HEK293T (cell line): ENCODE measurements around the gene WDR5B.
"Not testable (repeated sequence)": the region's sequence is repeated elsewhere in the genome, so short reads cannot be mapped to it uniquely, and the experiment has no call there.

Experiments used
- CTCF ChIA-PET: fragments of 350-600 bp; formaldehyde crosslinking; extraction: SDS; loops from one replicate; lab custom pipeline; 2021; ENCODE audit warnings: antibody characterized with exemption, inconsistent platforms; lab: Yijun Ruan, JAX
- POLR2A ChIA-PET: fragments of 350-600 bp; formaldehyde crosslinking; extraction: SDS; loops from one replicate; lab custom pipeline; 2020; ENCODE audit warnings: antibody characterized with exemption, inconsistent platforms; lab: Yijun Ruan, JAX
- DNase-seq: peaks from one replicate; pipeline ENCODE4 v3.0.0; 2012; ENCODE audit warnings: mixed read lengths; ENCODE audit errors: extremely low spot score
- ARNT ChIP-seq: fragments of 450-650 bp; IDR thresholded peaks from 2 replicates; pipeline ENCODE4 v1.6.1; 2017; ENCODE audit warnings: mild to moderate bottlenecking
- BHLHE40 ChIP-seq: fragments of 450-650 bp; IDR thresholded peaks from 2 replicates; pipeline ENCODE4 v1.6.1; 2016; ENCODE audit warnings: mild to moderate bottlenecking, moderate library complexity, borderline replicate concordance
- CTBP1 ChIP-seq: fragments of 450-650 bp; IDR thresholded peaks from 2 replicates; pipeline ENCODE4 v1.6.1; 2016; ENCODE audit warnings: borderline replicate concordance
- ELF4 ChIP-seq: fragments of 450-650 bp; IDR thresholded peaks from 2 replicates; pipeline ENCODE4 v1.6.1; 2017; ENCODE audit warnings: antibody characterized with exemption
- FOXA1 ChIP-seq: fragments of 450-650 bp; IDR thresholded peaks from 2 replicates; pipeline ENCODE4 v1.6.1; 2016; ENCODE audit warnings: mild to moderate bottlenecking
- FOXK2 ChIP-seq: fragments of 450-650 bp; IDR thresholded peaks from 2 replicates; pipeline ENCODE4 v1.6.1; 2016; ENCODE audit warnings: mild to moderate bottlenecking
- FOXM1 ChIP-seq: fragments of 450-650 bp; IDR thresholded peaks from 2 replicates; pipeline ENCODE4 v1.6.1; 2017; ENCODE audit warnings: mild to moderate bottlenecking, borderline replicate concordance
- HDGF ChIP-seq: fragments of 450-650 bp; IDR thresholded peaks from 2 replicates; pipeline ENCODE4 v1.6.1; 2017; ENCODE audit warnings: antibody characterized with exemption, borderline replicate concordance
- L3MBTL2 ChIP-seq: fragments of 450-650 bp; conservative IDR thresholded peaks from 2 replicates; pipeline ENCODE4 v1.6.1; 2016; ENCODE audit warnings: mild to moderate bottlenecking
- LEF1 ChIP-seq: fragments of 450-650 bp; IDR thresholded peaks from 2 replicates; pipeline ENCODE4 v1.6.1; 2017; ENCODE audit warnings: mild to moderate bottlenecking, borderline replicate concordance
- NFRKB ChIP-seq: fragments of 450-650 bp; IDR thresholded peaks from 2 replicates; pipeline ENCODE4 v1.6.1; 2016; ENCODE audit warnings: mild to moderate bottlenecking, moderate library complexity
- SP1 ChIP-seq: fragments of 450-650 bp; IDR thresholded peaks from 2 replicates; pipeline ENCODE4 v1.6.1; 2017
- SUZ12 ChIP-seq: fragments of 450-650 bp; IDR thresholded peaks from 2 replicates; pipeline ENCODE4 v1.6.1; 2016; ENCODE audit warnings: mild to moderate bottlenecking
- TARDBP ChIP-seq: fragments of 450-650 bp; IDR thresholded peaks from 2 replicates; pipeline ENCODE4 v1.6.1; 2016
- ZNF384 ChIP-seq: fragments of 450-650 bp; IDR thresholded peaks from 2 replicates; pipeline ENCODE4 v1.6.1; 2016
- TF ChIP-seq, protein P1 (sequence below): fragments of 450-650 bp; IDR thresholded peaks from 2 replicates; pipeline ENCODE4 v1.6.1; 2016

Gene WDR5B

DNA sequence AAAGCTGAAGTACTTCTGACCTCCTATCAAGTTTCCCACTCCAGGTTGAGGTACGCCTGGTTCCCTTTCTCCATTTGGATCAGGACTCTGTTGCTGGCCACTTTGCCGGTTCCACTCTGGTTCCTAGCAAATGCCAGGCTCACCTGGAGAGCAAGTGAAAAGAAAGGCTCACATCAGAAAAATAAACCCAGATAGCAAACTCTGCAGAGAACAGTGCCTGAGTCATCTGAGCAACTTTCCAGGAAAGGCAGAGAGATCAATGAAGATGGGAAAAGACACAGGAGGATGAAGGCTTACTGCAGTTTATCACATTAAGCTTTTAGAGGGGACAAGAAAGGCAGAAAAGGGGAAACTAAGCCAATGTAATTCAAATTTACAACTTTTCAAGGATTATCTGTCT is 41.8 kb upstream of the WDR5B start:
- ChIA-PET CTCF (interaction anchor here (1.2 kb wide), 1 partner anchor 41 kb away, joined by 3 read pairs; no protein-coding TSS in a partner anchor), POLR2A (no interaction called here)

DNA sequence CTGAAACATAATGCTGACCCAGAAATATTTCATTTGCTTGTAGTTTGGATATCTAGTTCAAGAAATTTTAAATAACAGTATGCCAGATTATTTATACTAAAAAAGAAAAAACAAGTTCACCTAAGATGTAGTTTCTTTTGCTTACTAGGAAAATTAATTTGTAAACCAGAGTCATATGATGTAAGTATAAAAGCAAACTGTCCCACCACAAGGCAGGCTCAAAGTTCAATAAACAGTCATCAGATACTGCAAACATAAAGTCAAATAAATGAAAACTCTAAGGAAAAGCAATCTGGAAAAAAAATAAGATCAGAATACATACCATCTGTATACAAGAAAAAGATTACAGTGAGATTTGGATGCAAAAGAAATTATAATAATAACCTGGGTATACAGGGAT is 40.2 kb upstream of the WDR5B start:
- POLR2A ChIA-PET, result no interaction called here
- CTCF ChIA-PET, result no interaction called here

More for the DNA sequence above, 41.8 kb upstream of the WDR5B start:
- TF ChIP-seq ELF4 (no peak), FOXA1 (no peak)
- no peak for DNase-seq

DNA sequence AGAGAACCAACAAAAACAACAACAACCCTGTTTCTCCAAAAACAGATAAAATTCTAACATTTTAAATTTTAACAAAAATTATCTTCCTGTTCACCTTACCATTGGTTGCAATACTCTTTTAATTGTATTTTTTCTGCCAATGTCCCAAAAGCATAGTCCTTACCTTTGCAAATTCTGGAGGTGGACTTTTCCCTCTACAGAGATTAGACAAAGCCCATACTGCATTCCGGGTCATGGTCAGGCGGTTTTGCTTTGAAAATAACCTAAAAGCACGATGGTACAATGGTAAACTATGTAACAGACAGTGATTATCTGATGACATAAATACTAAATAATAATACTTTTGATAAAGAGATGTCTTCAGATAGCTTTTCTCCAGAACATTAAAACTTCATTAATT is 35.5 kb upstream of the WDR5B start:
- ChIA-PET POLR2A (no interaction called here), CTCF (no interaction called here)
- no peak for DNase-seq
- TF ChIP-seq SUZ12 (no peak), ARNT (no peak), ZNF384 (no peak), FOXM1 (no peak), LEF1 (no peak)

More for the DNA sequence above, 40.2 kb upstream of the WDR5B start:
- DNase-seq, result no peak
- TF ChIP-seq ZNF384 (no peak), ARNT (no peak), ELF4 (no peak)

DNA sequence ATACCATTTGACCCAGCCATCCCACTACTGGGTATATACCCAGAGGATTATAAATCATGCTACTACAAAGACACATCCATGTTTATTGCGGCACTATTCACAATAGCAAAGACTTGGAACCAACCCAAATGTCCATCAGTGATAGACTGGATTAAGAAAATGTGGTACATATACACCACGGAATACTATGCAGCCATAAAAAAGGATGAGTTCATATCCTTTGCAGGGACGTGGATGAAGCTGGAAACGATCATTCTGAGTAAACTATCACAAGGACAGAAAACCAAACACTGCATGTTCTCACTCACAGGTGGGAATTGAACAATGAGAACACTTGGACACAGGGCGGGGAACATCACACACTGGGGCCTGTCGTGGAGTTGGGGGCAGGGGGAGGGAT is 32.4 kb upstream of the WDR5B start:
- DNase-seq, CTCF ChIA-PET, POLR2A ChIA-PET: not testable (repeated sequence)

DNA sequence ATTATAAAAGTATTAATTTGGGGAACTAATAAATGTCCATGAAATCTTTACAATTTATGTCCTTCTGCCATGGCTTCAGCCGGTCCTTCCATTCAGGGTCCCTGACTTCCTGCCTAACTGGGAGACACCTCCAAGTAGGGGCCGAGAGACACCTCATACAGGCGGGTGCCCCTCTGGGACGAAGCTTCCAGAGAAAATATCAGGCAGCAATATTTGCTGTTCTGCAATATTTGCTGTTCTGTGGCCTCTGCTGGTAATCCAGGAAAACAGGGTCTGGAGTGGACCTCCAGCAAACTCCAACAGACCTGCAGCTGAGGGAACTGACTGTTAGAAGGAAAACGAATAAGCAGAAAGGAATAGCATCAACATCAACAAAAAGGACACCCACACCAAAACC is 28.6 kb upstream of the WDR5B start:
- POLR2A ChIA-PET, DNase-seq, CTCF ChIA-PET: not testable (repeated sequence)

DNA sequence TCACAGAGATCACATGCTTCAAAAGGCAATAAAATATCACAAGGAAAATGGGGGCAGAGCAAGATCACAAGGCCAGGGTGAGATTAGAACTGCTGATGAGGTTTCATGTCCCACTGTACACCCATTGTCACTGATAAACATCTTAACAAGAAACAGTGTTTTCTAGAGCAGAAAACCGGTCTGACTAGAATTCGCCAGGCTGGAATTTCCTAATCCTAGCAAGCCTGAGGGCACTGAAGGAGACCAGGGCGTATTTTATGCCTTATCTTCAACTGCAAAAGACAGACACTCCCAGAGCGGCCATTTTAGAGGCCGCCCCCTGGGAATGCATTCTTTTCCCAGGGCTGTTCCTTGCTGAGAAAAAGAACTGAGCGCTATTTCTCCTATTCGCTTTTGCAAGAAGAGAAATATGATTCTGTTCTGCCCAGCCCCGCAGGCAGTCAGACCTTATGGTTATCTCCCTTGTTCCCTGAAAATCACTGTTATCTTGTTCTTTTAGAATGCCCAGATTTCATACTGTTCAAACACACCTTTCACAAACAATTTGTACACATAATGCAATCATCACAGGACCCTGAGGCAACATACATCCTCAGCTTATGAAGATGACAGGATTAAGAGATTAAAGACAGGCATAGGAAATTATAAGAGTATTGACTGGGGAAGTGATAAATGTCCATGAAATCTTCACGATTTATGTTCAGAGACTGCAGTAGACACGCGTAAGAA is 28.1 kb upstream of the WDR5B start:
- POLR2A ChIA-PET, CTCF ChIA-PET, DNase-seq: not testable (repeated sequence)

DNA sequence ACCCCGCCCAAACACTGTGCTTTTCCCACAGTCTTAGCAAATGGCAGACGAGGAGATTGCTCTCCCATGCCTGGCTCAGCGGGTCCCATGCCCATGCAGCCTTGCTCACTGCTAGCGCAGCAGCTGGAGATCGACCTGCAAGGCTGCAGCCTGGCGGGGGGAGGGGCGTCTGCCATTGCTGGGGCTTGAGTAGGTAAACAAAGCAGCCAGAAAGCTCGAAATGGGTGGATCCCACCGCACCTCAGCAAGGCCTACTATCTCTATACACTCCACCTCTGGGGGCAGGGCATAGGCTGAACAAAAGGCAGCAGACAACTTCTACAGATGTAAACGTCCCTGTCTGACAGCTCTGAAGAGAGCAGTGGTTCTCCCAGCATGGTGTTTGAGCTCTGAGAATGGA is 27.2 kb upstream of the WDR5B start:
- CTCF ChIA-PET, result no interaction called here
- POLR2A ChIA-PET, result interaction anchor here (1.2 kb wide), 1 partner anchor 26 kb away, joined by 3 read pairs; no protein-coding TSS in a partner anchor
- TF ChIP-seq BHLHE40, result no peak
- no peak for TF ChIP-seq ARNT
- no peak for TF ChIP-seq SUZ12
- no peak for TF ChIP-seq SP1
- no peak for TF ChIP-seq L3MBTL2
- TF ChIP-seq, protein P1, sequence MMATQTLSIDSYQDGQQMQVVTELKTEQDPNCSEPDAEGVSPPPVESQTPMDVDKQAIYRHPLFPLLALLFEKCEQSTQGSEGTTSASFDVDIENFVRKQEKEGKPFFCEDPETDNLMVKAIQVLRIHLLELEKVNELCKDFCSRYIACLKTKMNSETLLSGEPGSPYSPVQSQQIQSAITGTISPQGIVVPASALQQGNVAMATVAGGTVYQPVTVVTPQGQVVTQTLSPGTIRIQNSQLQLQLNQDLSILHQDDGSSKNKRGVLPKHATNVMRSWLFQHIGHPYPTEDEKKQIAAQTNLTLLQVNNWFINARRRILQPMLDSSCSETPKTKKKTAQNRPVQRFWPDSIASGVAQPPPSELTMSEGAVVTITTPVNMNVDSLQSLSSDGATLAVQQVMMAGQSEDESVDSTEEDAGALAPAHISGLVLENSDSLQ, result no peak
- TF ChIP-seq FOXM1, result no peak
- no peak for TF ChIP-seq TARDBP

DNA sequence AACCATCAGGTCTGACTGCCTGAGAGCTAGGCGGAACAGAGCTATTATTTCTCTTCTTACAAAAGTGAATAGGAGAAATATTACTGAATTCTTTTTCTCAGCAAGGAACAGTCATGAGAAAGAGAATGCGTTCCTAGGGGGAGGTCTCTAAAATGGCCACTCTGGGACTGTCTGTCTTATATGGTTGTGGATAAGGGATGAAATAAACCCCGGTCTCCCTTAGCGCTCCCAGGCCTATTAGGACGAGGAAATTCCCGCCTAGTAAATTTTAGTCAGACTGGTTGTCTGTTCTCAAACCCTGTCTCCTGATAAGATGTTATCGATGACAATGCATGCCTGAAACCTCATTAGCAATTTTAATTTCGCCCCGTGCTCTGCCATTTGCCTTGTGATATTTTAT is 20.1 kb upstream of the WDR5B start:
- ChIA-PET POLR2A (no interaction called here), CTCF (no interaction called here)
- DNase-seq, result no peak
- TF ChIP-seq SUZ12, result no peak
- no peak for TF ChIP-seq TARDBP
- TF ChIP-seq SP1, result no peak
- no peak for TF ChIP-seq FOXM1
- TF ChIP-seq ZNF384, result no peak
- TF ChIP-seq FOXA1, result no peak

More for the DNA sequence above, 27.2 kb upstream of the WDR5B start:
- DNase-seq, result no peak

DNA sequence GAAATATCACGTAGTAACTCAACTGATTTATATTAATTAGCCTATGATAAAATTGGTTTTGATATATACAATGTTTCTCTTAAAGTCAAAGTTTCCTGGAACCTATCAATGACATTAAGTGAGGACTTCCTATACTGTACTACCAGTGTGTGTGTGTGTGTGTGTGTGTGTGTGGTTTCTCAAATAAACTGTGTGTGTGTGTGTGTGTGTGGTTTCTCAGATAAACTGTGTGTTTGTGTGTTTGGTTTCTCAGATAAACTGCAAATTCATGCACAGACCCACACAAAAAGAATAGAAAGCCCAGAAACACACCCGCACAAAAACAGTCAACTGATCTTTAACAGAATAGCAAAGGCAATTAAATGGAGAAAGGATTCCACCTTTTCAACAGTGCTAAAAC is 14.5 kb upstream of the WDR5B start:
- TF ChIP-seq ARNT (no peak), HDGF (no peak), L3MBTL2 (no peak), LEF1 (no peak), BHLHE40 (no peak), SUZ12 (no peak), NFRKB (no peak), TARDBP (no peak), CTBP1 (no peak), ELF4 (no peak), SP1 (no peak), FOXK2 (no peak), FOXA1 (no peak), FOXM1 (no peak), ZNF384 (no peak)
- TF ChIP-seq, protein P1, result no peak
- DNase-seq, result no peak
- ChIA-PET CTCF (no interaction called here), POLR2A (interaction anchor here (1.8 kb wide), 1 partner anchor 14 kb away, joined by 6 read pairs; the partner anchor contains the start of gene WDR5B)
